Suprapubic skin (tissue), 4 donors: Measurements from ENCODE around the gene CAPZB. TPM values are rescaled to one million over a fixed set of nuclear protein-coding genes. Genes with fewer than 3 reads are reported as not detected.

Source experiments
- DNase-seq, 2 donors: peaks; one replicate each; pipeline ENCODE4 v3.0.0-alpha.2; 2019; ENCODE audit warnings: low spot score in 2 of 2
- H3K27ac ChIP-seq: fragments of 200-600 bp; sonication (generic); one replicate; pipeline ENCODE4 v1.5.1; 2019
- H3K27me3 ChIP-seq: fragments of 200-600 bp; sonication (generic); one replicate; pipeline ENCODE4 v1.5.1; 2019
- H3K36me3 ChIP-seq: fragments of 200-600 bp; sonication (generic); one replicate; pipeline ENCODE4 v1.5.1; 2019
- H3K4me1 ChIP-seq: fragments of 200-600 bp; sonication (generic); one replicate; pipeline ENCODE4 v1.5.1; 2019
- H3K4me3 ChIP-seq: fragments of 200-600 bp; sonication (generic); one replicate; pipeline ENCODE4 v1.5.1; 2019; ENCODE audit warnings: mild to moderate bottlenecking
- H3K9me3 ChIP-seq: fragments of 200-600 bp; sonication (generic); one replicate; pipeline ENCODE4 v1.5.1; 2019
- CTCF ChIP-seq, 2 donors: fragments of 200-600 bp in 1 of 2; fragments of 450-650 bp in 1 of 2; sonication (generic) in 1 of 2; IDR thresholded peaks; one replicate each; pipeline ENCODE4 v1.5.1; 2016 to 2019; ENCODE audit warnings: antibody characterized with exemption in 2 of 2, mild to moderate bottlenecking in 1 of 2, moderate library complexity in 1 of 2
- EP300 ChIP-seq: sonication (generic); formaldehyde crosslinking; IDR thresholded peaks from one replicate; pipeline ENCODE4 v1.6.1; 2017; ENCODE audit warnings: antibody characterized with exemption
- POLR2A ChIP-seq, 2 donors: fragments of 450-650 bp; IDR thresholded peaks; one replicate each; pipeline ENCODE4 v1.6.1; 2017; ENCODE audit warnings: antibody characterized with exemption in 2 of 2, mild to moderate bottlenecking in 2 of 2, moderate library complexity in 2 of 2
- POLR2AphosphoS5 ChIP-seq, 3 donors: sonication (generic); formaldehyde crosslinking; IDR thresholded peaks; one replicate each; pipeline ENCODE4 v1.6.1; 2017; ENCODE audit warnings: antibody characterized with exemption in 3 of 3
- WGBS: methylation state at CpG from one replicate; pipeline ENCODE4 v1.1.5; 2018; 5-methylcytosine and 5-hydroxymethylcytosine counted together
- total RNA-seq, 4 donors: library from RNA; depleted of rRNA; stranded (reverse); fragments of >200 nt; gene quantifications; one replicate each; pipeline ENCODE4 v1.1.0, GENCODE V29; 2016

The CAPZB gene
- total RNA-seq, 4 donors from 2014 or later = 101 to 130 (median 126) TPM

DNA sequence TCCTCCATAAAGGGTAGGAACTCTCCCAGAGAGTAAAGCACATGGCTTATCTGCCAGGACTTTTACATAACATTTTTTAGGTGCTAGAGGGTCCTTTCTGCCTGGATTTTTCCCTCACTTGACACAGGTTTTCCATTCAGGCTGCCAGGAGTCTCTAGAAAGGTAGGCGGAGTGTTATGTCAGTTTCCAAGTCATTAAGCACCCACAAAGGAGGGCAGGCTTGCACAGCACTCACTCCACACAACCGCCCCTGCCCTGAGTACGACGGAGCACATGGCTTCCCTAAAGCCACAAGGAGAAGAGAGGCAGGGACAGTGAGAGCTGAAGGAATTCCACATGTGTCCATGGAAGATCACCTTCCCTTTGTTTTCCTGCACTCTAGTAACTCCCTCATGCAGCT, 55.7 kb downstream of the CAPZB start:
- peak overlapping the region; percentile 68 for H3K27ac ChIP-seq
- peaks cover 82% of the 10 kb centered on the region for H3K4me1 ChIP-seq
- no peaks in the 10 kb centered on the region for H3K9me3 ChIP-seq
- TF ChIP-seq POLR2A (IDR thresholded peaks at IDR 0.05) (no peak), EP300 (no peak), POLR2AphosphoS5 (IDR thresholded peaks at IDR 0.05) (no peak), CTCF (IDR thresholded peaks at IDR 0.05) (no peak)
- H3K36me3 ChIP-seq = no peaks in the 10 kb centered on the region
- 40% methylated on average over 4 of the region's 4 CpGs for whole genome bisulfite sequencing
- H3K4me3 ChIP-seq = no peak overlapping the region
- no peaks in the 10 kb centered on the region for H3K27me3 ChIP-seq
- DNase-seq = no peak

DNA sequence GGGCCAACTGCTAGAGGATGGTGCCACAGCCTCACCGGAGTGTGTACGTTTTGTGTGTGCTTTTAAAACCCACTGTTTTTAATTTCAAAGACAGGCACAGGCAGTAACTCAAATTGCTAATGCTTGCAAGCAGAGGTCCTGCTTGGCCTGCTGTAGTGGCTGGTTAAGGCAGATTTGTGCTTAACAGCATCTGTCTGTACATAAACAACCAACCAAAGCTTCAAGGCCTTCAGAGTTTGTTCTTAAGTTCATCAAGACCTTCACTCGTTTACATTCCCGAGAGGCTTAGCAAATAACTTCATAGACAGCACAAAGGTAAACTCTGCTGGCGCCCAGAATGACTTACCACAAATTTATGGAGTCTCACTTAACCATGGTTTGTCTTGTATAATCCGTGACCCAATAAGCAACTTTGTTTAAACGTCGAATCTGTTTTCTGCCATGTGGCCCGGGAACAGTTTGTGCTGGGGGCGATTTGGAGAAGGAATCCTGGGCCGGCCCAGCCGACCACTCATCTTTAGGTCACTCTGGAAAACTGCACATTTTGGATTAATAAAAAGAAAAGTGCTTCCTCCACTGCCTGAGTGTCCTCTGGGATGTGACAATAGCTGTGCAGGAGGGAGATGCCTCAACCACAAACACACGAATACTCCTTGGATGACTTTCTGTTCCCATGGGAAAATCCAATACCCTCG, 58.1 kb downstream of the CAPZB start:
- no peak overlapping the region for H3K4me3 ChIP-seq
- peaks cover 81% of the 10 kb centered on the region for H3K4me1 ChIP-seq
- peak overlapping the region; percentile 82 for H3K27ac ChIP-seq
- H3K9me3 ChIP-seq = no peaks in the 10 kb centered on the region
- WGBS = 82% methylated on average over 13 of the region's 14 CpGs
- no peak for DNase-seq
- no peaks in the 10 kb centered on the region for H3K27me3 ChIP-seq
- H3K36me3 ChIP-seq = no peaks in the 10 kb centered on the region
- TF ChIP-seq POLR2AphosphoS5 (IDR thresholded peaks at IDR 0.05) (no peak), EP300 (peak; percentile 59), CTCF (IDR thresholded peaks at IDR 0.05) (no peak), POLR2A (IDR thresholded peaks at IDR 0.05) (no peak)

DNA sequence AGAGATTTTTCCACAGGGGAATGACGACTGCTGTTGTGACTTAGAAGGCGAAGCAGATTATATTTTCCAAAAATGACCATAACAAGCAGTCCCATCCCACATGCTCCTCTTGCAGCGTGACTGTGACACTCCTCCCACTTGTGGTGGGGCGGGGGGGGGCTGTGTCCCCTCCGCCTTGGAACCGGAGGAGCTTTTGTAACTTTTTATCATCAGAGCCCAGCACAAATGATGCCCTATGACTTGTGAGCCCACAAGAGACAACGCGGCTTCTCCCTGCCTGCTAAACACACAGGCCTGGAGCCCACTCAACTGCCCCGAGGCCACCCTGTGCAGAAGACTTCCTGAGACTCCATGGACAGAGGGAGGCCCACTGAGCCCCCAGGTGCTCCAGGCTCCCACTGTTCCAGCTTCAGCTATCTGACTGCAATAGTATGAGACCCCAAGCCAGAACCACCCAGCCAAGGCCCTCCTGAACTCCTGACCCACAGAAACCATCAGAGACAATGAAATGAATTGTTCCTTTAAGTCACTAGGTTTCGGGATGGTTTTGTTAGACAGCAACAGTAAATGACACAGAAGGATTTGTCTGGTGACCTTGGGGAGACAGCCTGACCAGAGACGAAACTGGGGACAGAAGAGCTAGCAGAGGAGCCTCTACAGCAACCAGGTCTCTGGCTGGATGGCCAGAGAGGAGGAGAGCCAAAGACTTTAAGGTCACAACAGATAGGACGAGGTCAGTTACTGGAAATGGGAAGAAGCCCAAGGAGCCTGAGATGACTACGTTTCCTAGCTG, 58.8 kb downstream of the CAPZB start:
- Histone ChIP-seq H3K27me3 (no peaks in the 10 kb centered on the region), H3K4me3 (no peak overlapping the region), H3K27ac (peak overlapping the region; percentile 82), H3K9me3 (no peaks in the 10 kb centered on the region), H3K36me3 (no peaks in the 10 kb centered on the region), H3K4me1 (peaks cover 82% of the 10 kb centered on the region)
- DNase-seq = peak in 1 of 2 donors; percentile 80
- TF ChIP-seq EP300 = no peak
- no peak for TF ChIP-seq POLR2AphosphoS5 (IDR thresholded peaks at IDR 0.05)
- no peak for TF ChIP-seq POLR2A (IDR thresholded peaks at IDR 0.05)
- TF ChIP-seq CTCF (IDR thresholded peaks at IDR 0.05) = no peak
- 62% methylated on average over 13 of the region's 13 CpGs for WGBS

GRCh38 chr1:19425646-19426239, 59.6 kb downstream of the CAPZB start:
- TF ChIP-seq CTCF (IDR thresholded peaks at IDR 0.05) (no peak), EP300 (no peak), POLR2A (IDR thresholded peaks at IDR 0.05) (no peak), POLR2AphosphoS5 (IDR thresholded peaks at IDR 0.05) (no peak)
- Histone ChIP-seq H3K4me1 (peaks cover 89% of the 10 kb centered on the region), H3K27me3 (no peaks in the 10 kb centered on the region), H3K9me3 (no peaks in the 10 kb centered on the region), H3K27ac (peak overlapping the region; percentile 82), H3K4me3 (no peak overlapping the region), H3K36me3 (no peaks in the 10 kb centered on the region)
- no peak for DNase-seq
- WGBS = 66% methylated on average over 6 of the region's 6 CpGs
